ENCODE results near the gene MLEC.

The MLEC gene

DNA sequence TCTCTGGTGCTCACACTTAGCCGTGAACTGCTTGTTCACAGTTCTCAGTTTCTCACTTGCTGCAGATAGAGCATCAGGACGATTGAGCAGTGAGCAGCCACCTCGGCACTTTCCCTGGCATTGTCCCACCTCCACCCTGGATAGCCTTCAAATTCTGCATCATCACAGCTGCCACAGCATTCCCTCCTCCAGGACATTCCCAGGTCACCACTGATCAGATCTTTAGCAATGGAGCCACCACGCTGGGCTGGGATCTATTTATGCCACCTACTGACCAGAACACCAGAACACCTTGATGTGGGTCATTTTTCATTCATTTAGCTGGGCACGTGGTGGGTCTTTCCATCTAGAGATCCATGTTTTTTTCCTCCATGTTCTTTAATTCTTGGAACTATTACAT is 62.3 kb downstream of the MLEC start:
- DNase-seq = no peak

- no peak for DNase-seq
These were observed 63.9 kb downstream of the MLEC start for GRCh38 chr12:120750806-120751205.

DNA sequence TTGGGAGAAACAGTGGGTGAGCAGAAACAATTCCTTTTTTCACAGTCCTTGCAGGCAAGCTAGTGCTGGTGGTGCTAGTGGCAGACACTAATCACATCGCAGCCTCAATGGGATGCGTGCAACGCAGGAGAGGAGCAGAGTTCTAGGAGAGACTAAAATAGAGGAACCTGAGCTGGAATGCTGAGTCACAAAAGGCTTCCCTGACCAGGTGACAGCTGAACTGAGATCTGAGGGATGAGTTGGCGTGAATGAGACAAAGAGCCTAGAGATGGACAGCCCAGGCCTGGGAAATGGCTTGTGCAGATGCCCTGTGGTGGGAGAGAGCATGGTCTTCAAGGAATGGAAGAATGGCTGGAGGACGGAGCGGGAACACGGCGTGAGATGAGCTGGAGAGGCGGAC is 64.4 kb downstream of the MLEC start:
- DNase-seq = no peak

Data from activated CD4-positive, alpha-beta T cell treated with anti-CD3 and anti-CD28 coated beads, Interleukin-2, amount 50 U/mL, for 1 hour (primary cell).